GM21526 (cell line): ENCODE measurements around the gene TMEM125.

ENCODE experiments used
- ATAC-seq: cut with Tn5 transposase; IDR thresholded peaks from one replicate; pipeline ENCODE4 v1.9.1; 2021; ENCODE audit warnings: moderate library complexity; ENCODE audit not compliant: unreplicated experiment, low FRiP score

TMEM125 gene

GRCh38 chr1:43246466-43247213 is 23.1 kb upstream of the TMEM125 start:
- no peak for ATAC-seq

GRCh38 chr1:43247256-43247921 is 22.4 kb upstream of the TMEM125 start:
- ATAC-seq, result no peak

GRCh38 chr1:43250351-43250761 is 19.4 kb upstream of the TMEM125 start:
- no peak for ATAC-seq

DNA sequence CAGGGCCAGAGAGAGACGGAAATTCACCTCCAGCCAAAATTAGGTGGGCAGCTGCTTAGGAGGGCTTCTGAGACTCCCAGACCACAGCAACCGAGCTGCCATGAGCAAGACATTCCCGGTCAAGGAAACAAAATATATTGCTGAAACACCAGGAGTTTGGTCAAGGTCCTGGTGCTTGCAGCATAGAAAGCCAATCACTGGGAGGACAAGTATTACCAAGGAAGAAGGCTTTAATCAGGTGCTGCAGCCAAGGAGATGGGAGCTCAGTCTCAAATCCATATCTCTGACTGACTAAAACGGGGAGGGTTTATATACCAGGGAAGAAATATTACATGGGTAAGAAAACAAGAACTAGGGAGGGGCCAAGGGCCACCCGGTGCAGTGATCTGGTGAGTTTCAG is 18.8 kb upstream of the TMEM125 start:
- ATAC-seq, result no peak

GRCh38 chr1:43252225-43252624 is 17.6 kb upstream of the TMEM125 start:
- no peak for ATAC-seq

DNA sequence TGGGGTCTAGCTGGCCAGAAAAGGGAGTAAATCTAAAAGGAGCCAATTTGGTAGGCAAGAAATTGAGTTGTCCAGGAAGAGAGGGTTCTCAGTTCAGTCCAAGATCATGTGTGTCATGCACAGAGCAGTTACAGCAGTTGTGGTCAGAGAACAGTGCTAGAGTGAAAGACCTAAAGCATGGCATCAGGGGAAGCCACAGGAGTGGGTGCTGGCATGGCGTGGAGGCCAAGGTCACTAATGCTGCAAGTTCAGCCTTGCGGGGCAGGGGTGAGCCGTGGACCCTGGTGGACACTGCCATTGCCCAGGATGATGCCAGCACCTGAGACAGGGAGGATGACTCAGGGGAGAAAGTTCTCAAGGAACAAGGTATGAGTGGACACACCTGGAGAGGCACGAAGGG is 16.6 kb upstream of the TMEM125 start:
- ATAC-seq, result no peak

- no peak for ATAC-seq
These were observed 15.9 kb upstream of the TMEM125 start for GRCh38 chr1:43253876-43254275.

GRCh38 chr1:43255438-43256210 is 14.2 kb upstream of the TMEM125 start:
- no peak for ATAC-seq

DNA sequence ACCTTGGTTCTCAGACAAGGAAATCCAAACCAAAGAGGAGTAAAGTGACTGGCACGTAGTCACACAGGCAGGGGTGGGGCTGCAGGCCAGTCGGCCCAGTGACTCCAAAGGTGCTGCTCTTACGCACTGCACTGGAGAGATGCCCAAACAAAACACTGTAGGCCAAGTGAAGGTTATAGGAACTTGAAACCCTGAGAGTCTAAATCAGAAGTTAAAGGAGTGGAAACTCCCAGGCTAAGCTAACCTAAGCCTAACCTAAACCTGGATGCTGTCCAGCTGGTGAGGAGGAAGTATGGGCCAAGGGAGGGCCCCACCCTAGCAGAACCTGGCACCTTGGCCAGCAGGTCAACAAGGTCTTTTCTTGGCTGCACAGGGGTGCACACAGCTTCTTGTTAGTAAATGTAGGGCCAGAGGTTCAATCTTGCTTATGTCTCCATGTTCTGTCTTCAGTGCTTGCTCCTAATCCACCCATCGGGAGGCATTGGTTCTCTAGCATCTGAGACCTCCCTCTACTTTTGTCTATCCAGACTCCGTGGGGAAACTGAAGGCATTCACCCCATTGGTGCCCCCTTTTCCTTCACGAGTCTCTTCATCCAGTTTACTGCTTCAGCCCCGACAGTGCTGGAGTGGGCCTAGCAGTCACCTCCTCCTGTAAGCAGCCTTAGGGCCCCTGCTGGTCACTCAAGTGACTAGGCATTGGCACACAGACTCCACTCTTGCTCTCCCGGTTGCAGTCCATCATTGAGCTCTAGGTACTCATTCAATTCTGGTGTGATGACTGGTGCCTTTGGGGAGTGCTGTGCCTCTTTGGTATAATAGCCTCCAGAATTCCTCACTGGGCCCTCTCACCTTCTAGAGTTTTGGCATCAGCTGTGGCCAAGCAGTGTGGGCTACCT is 12.9 kb upstream of the TMEM125 start:
- ATAC-seq, result no peak

DNA sequence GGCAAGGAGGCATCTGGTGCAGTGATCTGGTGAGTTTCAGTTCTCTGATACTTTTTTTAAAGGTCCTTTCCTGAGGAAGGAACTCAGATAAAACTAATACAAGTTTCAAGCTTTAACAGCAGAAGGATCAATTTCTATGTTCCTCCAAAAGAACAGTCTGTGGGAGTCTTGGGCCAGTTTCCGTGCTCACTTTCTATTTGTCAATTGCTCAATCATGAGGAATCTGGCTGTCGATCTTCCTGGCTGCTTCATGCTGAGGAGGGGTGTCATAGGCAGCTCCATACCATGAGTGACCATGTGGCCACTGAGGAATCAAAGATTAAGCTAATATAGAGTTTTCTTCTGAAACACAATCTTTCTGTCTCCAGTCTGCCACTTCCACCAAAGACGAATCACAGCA is 11.4 kb upstream of the TMEM125 start:
- ATAC-seq, result no peak

GRCh38 chr1:43265431-43265830 is 4.4 kb upstream of the TMEM125 start:
- no peak for ATAC-seq

- no peak for ATAC-seq
These were observed 2.9 kb upstream of the TMEM125 start for GRCh38 chr1:43266881-43267280.

- no peak for ATAC-seq
These were observed 2.4 kb upstream of the TMEM125 start for GRCh38 chr1:43267291-43267805.

DNA sequence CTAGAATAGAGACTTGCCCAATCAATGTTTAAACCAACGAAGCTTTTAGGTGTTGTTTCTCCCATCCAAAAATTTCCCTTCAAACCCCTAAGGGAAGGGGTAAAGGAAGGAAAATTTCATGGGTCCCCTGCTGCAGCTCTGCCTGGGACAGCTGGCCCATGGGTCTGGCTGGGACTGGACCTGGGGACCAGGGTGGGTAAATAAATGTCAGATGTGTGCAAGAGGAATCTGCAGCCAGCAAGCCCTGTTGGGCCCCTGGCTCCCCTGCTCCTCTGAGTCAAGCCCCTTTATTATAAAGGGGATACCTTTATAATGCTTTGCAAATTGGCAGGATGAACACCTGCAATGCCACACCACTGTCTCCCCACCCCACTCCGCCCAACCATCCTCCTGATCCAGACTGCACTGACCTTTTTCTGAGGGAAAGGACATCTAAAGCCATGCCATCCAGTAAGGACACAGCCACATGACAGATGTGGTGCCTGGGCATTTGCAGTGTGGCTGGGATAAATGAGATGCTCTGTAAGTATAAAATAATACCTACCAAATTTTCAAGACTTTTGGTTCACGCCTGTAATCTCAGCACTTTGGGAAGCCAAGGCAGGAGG is 1.9 kb upstream of the TMEM125 start:
- no peak for ATAC-seq

GRCh38 chr1:43270421-43271095 is 775 bp downstream of the TMEM125 start:
- ATAC-seq, result no peak

DNA sequence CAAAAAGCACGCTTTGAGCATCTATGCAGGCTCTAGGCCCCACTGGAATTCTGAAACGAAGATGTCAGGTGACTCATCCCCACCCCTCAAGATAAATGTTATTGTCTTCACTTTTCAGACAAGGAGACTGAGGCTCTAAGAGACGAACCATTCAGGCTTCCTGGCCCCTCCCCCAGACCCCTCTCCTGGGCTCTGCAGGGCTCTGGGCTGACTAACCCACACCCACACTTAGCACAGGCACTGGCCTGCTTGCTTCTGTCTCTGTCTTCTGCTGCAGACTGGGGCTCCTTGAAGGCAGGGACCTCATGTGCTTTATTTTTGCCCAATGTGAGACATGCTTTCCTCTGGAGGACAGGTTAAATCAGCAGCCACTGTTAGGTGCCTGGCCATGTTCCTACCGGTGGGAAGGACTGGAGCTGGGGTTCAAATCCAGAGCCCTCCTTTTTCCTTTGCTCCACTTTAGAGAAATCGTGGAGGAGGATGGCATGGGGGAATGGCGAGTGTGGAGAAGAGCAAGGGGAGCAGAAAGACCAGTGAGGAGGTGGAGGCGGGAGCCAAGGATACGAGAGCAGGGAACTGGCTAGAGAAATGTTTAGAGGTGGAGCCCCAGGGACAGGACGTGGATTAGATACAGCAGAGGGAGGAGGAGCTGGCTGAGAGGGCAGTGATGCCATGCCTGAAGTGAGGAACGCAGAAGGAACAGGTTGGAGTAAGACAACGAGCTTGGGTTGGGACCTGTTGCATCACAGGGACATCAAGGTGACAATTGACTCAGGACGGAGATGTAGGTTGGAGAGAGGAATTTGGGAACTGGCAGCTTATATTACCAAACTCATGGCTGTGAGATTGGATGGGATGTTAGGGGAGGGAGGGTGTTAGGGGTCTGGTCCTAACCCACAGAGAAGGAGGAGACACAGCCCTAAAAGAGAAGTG is 1.7 kb downstream of the TMEM125 start:
- no peak for ATAC-seq

- no peak for ATAC-seq
These were observed 2.4 kb downstream of the TMEM125 start for GRCh38 chr1:43272161-43272560.
